Measurements from ENCODE around the gene GLG1. TPM values are rescaled to one million over a fixed set of nuclear protein-coding genes. Genes with fewer than 3 reads are reported as not detected.
"Not testable (repeated sequence)": the region's sequence is repeated elsewhere in the genome, so short reads cannot be mapped to it uniquely, and the experiment has no call there.

The GLG1 gene
- total RNA-seq, 1 experiment from 2014 or later: 135 TPM

DNA sequence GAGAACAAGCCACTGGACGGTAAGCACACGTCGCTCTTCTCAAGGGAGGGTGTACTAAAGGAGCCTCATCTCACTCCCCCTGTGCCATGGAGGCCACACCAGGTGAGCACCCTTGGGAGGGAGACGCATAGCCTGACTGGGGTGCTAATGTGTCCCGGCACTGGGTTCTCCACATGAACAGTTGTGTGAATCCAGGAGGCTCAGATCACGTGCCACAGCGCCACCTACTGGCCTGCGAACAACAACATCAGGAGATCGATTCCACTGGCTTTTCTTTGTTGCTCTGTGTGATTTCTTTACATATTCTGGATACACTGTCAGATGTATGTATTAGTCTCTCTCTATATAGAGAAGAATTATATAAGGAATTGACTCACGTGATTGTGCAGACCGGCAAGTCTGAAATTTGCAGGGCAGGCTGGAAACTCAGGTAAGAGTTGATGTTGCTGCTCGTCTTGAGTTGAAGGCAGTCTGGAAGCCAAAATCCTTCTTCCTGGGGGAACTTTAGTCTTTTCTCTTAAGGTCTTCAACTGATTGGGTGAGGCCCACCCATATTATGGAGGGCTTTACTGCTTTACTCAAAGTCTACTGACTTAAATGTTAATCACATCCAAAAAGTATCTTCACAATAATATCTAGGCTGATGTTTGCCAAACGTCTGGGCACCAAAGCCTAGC lies 176.7 kb downstream of the GLG1 start:
- H3K27me3 ChIP-seq (ENCODE audit: insufficient read depth, low read length); H3T11ph ChIP-seq (ENCODE audit: low read length); H2BK20ac ChIP-seq (ENCODE audit: low read depth, low read length, poor library complexity, severe bottlenecking); H3K9me3 ChIP-seq (ENCODE audit: control insufficient read depth, low read depth, low read length); H4K8ac ChIP-seq (replicated peaks; ENCODE audit: insufficient read length, low read depth, low read length); H3K4me3 Mint-ChIP-seq; H3K9ac ChIP-seq (ENCODE audit: extremely low read depth, insufficient read length, low read length); H2BK5ac ChIP-seq (ENCODE audit: insufficient read length, low read length); H4K5ac ChIP-seq (ENCODE audit: insufficient read length, low read depth, low read length); H2AFZ ChIP-seq (ENCODE audit: low read length); H3K27ac Mint-ChIP-seq; H3K14ac ChIP-seq (ENCODE audit: insufficient read depth, low read length); H3K36me3 Mint-ChIP-seq (ENCODE audit: insufficient read depth in 1 of 3, low read depth in 3 of 3); H3K23ac ChIP-seq (ENCODE audit: insufficient read length, low read depth, low read length); H3K4me1 ChIP-seq (ENCODE audit: insufficient read depth, low read length); H3K27me3 Mint-ChIP-seq (ENCODE audit: low read depth); H2AK5ac ChIP-seq (ENCODE audit: insufficient read length, low read length); H3K79me1 ChIP-seq (ENCODE audit: insufficient read depth, low read depth, low read length, poor library complexity, severe bottlenecking); H4K91ac ChIP-seq (ENCODE audit: insufficient read length, low read depth, low read length); H2BK120ac ChIP-seq (ENCODE audit: low read depth, low read length, poor library complexity, severe bottlenecking); H3K56ac ChIP-seq (ENCODE audit: insufficient read length, low read depth, low read length); H3K4me2 ChIP-seq (ENCODE audit: insufficient read depth, insufficient read length, low read length); H3K9me3 Mint-ChIP-seq; H3K18ac ChIP-seq (ENCODE audit: insufficient read length, low read depth, low read length); H3K4ac ChIP-seq (ENCODE audit: low read depth, low read length); H4K20me1 ChIP-seq (ENCODE audit: control insufficient read depth, insufficient read depth, insufficient read length); H3K23me2 ChIP-seq (ENCODE audit: insufficient read length, low read depth, low read length, poor library complexity, severe bottlenecking); H3K27ac ChIP-seq (ENCODE audit: insufficient read length, low read depth, low read length); H3K79me2 ChIP-seq (ENCODE audit: insufficient read depth, low read length); H2BK12ac ChIP-seq (ENCODE audit: insufficient read length, low read depth, low read length); H2BK15ac ChIP-seq (ENCODE audit: low read depth, low read length): not testable (repeated sequence)
- no CpG with 5 or more reads among the region's 13 CpGs for WGBS (ENCODE audit: extremely low coverage, insufficient read length, low lambda C conversion rate)
- DNase-seq: peak; percentile 61
- TF ChIP-seq, protein P1, sequence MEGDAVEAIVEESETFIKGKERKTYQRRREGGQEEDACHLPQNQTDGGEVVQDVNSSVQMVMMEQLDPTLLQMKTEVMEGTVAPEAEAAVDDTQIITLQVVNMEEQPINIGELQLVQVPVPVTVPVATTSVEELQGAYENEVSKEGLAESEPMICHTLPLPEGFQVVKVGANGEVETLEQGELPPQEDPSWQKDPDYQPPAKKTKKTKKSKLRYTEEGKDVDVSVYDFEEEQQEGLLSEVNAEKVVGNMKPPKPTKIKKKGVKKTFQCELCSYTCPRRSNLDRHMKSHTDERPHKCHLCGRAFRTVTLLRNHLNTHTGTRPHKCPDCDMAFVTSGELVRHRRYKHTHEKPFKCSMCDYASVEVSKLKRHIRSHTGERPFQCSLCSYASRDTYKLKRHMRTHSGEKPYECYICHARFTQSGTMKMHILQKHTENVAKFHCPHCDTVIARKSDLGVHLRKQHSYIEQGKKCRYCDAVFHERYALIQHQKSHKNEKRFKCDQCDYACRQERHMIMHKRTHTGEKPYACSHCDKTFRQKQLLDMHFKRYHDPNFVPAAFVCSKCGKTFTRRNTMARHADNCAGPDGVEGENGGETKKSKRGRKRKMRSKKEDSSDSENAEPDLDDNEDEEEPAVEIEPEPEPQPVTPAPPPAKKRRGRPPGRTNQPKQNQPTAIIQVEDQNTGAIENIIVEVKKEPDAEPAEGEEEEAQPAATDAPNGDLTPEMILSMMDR (conservative IDR thresholded peaks at IDR 0.05): peak; percentile 84
- peaks cover 0 to 12% of the 10 kb centered on the region in 2 experiments; a peak in 2 of 4 replicates for H3K4me1 Mint-ChIP-seq

DNA sequence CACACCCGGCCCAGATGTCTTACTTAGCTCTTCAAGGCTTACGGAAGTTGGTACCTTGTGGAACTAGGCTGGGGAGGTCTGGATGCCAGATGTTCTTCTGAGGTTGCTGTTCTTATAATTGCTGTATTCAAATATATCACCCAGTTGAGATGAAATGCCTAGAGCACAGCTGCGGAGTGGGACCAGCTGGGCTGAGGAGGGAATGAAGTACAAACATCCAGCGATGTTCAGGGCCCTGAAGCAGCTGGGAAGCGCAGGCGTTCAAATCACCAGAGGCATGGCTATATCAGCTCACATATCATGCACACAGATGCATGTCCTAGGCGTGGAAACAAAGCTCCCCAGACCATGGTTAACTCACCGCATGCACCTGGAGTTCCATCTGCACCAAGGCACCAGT lies 178.4 kb downstream of the GLG1 start:
- not testable (repeated sequence) for H2BK20ac ChIP-seq (ENCODE audit: low read depth, low read length, poor library complexity, severe bottlenecking); H4K20me1 ChIP-seq (ENCODE audit: control insufficient read depth, insufficient read depth, insufficient read length); H2AK5ac ChIP-seq (ENCODE audit: insufficient read length, low read length); H4K91ac ChIP-seq (ENCODE audit: insufficient read length, low read depth, low read length); H3K27ac Mint-ChIP-seq; H4K8ac ChIP-seq (replicated peaks; ENCODE audit: insufficient read length, low read depth, low read length); H3K4me3 Mint-ChIP-seq; H3K9me3 ChIP-seq (ENCODE audit: control insufficient read depth, low read depth, low read length); H2AFZ ChIP-seq (ENCODE audit: low read length); H3K79me1 ChIP-seq (ENCODE audit: insufficient read depth, low read depth, low read length, poor library complexity, severe bottlenecking); H4K5ac ChIP-seq (ENCODE audit: insufficient read length, low read depth, low read length); H3K9ac ChIP-seq (ENCODE audit: extremely low read depth, insufficient read length, low read length); H3K23me2 ChIP-seq (ENCODE audit: insufficient read length, low read depth, low read length, poor library complexity, severe bottlenecking); H3K4ac ChIP-seq (ENCODE audit: low read depth, low read length); H2BK12ac ChIP-seq (ENCODE audit: insufficient read length, low read depth, low read length); H2BK15ac ChIP-seq (ENCODE audit: low read depth, low read length); H2BK5ac ChIP-seq (ENCODE audit: insufficient read length, low read length); H3K27me3 ChIP-seq (ENCODE audit: insufficient read depth, low read length); H3K56ac ChIP-seq (ENCODE audit: insufficient read length, low read depth, low read length); H3K4me1 ChIP-seq (ENCODE audit: insufficient read depth, low read length); H3K14ac ChIP-seq (ENCODE audit: insufficient read depth, low read length); H3K27ac ChIP-seq (ENCODE audit: insufficient read length, low read depth, low read length); H3K18ac ChIP-seq (ENCODE audit: insufficient read length, low read depth, low read length); H3K4me2 ChIP-seq (ENCODE audit: insufficient read depth, insufficient read length, low read length); H3K9me3 Mint-ChIP-seq; H3T11ph ChIP-seq (ENCODE audit: low read length); H3K79me2 ChIP-seq (ENCODE audit: insufficient read depth, low read length); H3K23ac ChIP-seq (ENCODE audit: insufficient read length, low read depth, low read length); H3K36me3 Mint-ChIP-seq (ENCODE audit: insufficient read depth in 1 of 3, low read depth in 3 of 3); H3K27me3 Mint-ChIP-seq (ENCODE audit: low read depth); H2BK120ac ChIP-seq (ENCODE audit: low read depth, low read length, poor library complexity, severe bottlenecking); DNase-seq
- H3K4me1 Mint-ChIP-seq: peaks cover 0 to 12% of the 10 kb centered on the region in 2 experiments; a peak in 2 of 4 replicates
- WGBS (ENCODE audit: extremely low coverage, insufficient read length, low lambda C conversion rate): no CpG with 5 or more reads among the region's 8 CpGs

Data from H9 (cell line).